ENCODE measurements around the gene C1orf226.

Gene C1orf226

DNA sequence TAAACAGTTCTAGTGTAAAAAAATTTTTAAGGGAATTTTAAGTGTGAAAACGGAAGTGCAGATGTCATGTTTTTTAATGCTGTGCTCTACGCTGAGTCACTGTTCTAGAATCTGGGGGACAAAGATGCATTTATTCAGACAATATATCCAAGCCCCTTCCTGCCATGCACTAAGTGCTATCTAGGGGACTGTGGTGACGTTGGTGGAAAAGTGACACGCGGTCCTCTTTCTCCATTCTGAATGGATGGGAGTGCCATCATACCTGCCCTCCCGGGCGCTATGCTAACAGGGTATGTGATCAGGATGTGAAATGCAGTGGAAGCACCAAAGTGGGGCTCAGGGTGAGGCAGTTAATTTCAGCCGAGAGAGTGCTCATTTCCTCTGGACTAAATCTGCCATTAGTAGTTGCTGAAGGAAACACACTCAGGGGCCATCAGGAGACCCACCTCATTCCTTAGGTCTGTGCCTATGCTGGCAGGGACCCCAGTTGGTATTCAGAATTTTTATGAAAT, 6.6 kb downstream of the C1orf226 start:
- DNase-seq (ENCODE audit: low read depth, low spot score), result no peak
- Histone ChIP-seq H3K4me3 (no peak overlapping the region), H3K27ac (peak overlapping the region; percentile 99), H3K9ac (ENCODE audit: insufficient read length) (no peak overlapping the region), H3K36me3 (ENCODE audit: insufficient read depth, low read length) (peaks cover 5% of the 10 kb centered on the region; the same call in 1 of the 2 replicates), H3K9me3 (ENCODE audit: low read depth, low read length) (no peaks in the 10 kb centered on the region)
- no peak for TF ChIP-seq FOXP2 (optimal IDR thresholded peaks at IDR 0.05; ENCODE audit: control extremely low read depth, extremely low read length, insufficient read depth)
- TF ChIP-seq EZH2 (IDR thresholded peaks at IDR 0.05), result no peak
- TF ChIP-seq POLR2AphosphoS5 (IDR thresholded peaks at IDR 0.05; ENCODE audit: borderline replicate concordance, low read depth, low read length), result no peak

DNA sequence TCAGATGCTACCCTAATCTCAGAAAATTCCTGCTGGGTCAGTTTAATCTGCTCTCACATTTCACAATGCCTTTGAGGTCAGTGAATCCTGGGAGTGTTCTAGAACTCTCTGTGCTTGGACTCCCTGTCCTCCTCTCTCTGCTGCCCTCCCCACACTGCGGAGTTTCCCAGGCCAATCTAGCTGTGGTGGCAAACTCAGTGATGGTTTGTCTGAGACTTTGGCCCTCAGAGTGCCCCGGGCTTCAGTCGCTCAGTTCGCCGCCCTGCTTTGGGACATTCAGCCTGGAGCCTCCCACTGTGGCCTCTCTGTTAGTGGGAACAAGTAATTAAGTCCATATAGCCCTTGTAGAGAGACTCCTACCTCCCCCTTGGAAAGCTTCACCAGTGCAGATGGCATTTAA, 7.1 kb downstream of the C1orf226 start:
- Histone ChIP-seq H3K36me3 (ENCODE audit: insufficient read depth, low read length) (peaks cover under 1% of the 10 kb centered on the region; the same call in 1 of the 2 replicates), H3K27ac (peak overlapping the region; percentile 99), H3K4me3 (no peak overlapping the region), H3K9me3 (ENCODE audit: low read depth, low read length) (no peaks in the 10 kb centered on the region), H3K9ac (ENCODE audit: insufficient read length) (no peak overlapping the region)
- DNase-seq (ENCODE audit: low read depth, low spot score), result no peak
- TF ChIP-seq EZH2 (IDR thresholded peaks at IDR 0.05) (no peak), POLR2AphosphoS5 (IDR thresholded peaks at IDR 0.05; ENCODE audit: borderline replicate concordance, low read depth, low read length) (no peak), FOXP2 (optimal IDR thresholded peaks at IDR 0.05; ENCODE audit: control extremely low read depth, extremely low read length, insufficient read depth) (no peak)

DNA sequence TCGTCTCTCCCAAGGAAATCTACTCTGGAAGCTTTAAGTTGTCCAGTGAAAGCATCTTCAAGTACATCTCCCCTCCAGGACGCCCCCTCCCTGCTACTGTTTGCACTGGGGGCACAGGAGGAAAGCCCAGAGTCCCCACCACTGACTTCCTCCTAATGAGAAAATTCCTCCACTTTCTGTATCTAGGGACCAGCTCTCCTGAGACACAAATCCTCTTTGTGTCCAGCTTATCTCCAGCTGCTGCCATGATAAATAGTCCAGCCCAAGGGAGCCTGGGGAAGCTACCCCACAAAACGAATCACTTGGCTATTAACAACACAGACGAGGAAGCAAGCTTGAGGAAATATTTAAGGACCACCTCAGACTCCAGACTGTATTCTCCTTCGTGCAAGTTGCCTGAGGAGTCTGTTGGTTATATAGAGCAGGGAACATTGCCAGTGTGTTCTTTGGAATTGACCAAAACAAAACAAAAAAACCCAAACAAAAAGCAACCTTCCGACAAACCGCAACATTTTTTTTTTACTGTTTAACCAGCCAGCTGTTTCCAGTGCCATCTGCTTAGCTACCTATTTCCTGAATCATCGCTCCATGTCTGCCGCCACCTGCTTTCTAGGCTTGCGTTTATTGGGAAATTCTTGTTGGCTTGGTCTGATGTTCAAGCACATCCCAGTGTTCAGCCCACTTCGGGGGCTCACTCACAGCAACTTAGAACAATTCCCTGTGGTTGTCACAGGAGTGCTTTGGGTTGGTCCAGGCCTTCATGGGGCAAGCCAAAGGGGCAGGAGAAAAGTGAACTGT, 7.7 kb downstream of the C1orf226 start:
- Histone ChIP-seq H3K27ac (peak overlapping the region; percentile 99), H3K9me3 (ENCODE audit: low read depth, low read length) (no peaks in the 10 kb centered on the region), H3K4me3 (no peak overlapping the region), H3K9ac (ENCODE audit: insufficient read length) (peak overlapping the region; percentile 13), H3K36me3 (ENCODE audit: insufficient read depth, low read length) (no peaks in the 10 kb centered on the region; the same call in 1 of the 2 replicates)
- no peak for DNase-seq (ENCODE audit: low read depth, low spot score)
- TF ChIP-seq POLR2AphosphoS5 (IDR thresholded peaks at IDR 0.05; ENCODE audit: borderline replicate concordance, low read depth, low read length), result no peak
- no peak for TF ChIP-seq FOXP2 (optimal IDR thresholded peaks at IDR 0.05; ENCODE audit: control extremely low read depth, extremely low read length, insufficient read depth)
- no peak for TF ChIP-seq EZH2 (IDR thresholded peaks at IDR 0.05)

DNA sequence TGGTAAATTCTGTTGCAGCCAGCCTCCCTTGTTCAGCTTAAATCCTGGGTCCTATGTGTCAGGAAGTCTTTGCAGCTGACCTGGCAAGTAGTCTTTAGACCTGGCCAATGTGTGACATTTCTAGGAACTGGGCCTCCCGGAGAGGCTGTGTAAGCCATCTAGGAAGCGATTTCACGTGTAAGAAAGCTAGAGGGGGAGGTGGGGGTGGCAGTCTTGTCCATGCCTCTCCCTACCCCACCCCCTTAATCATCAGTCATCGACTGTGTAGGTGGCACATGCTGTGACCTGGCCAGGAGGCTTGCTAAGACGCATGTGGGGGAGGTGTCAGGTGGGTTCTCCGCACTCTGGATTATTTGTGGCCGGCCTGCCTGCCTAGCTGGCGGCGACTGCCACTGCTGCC, 8.4 kb downstream of the C1orf226 start:
- no peaks in the 10 kb centered on the region for H3K9me3 ChIP-seq (ENCODE audit: low read depth, low read length)
- H3K36me3 ChIP-seq (ENCODE audit: insufficient read depth, low read length), result no peaks in the 10 kb centered on the region; the same call in 1 of the 2 replicates
- TF ChIP-seq EZH2 (IDR thresholded peaks at IDR 0.05) (no peak), POLR2AphosphoS5 (IDR thresholded peaks at IDR 0.05; ENCODE audit: borderline replicate concordance, low read depth, low read length) (no peak), FOXP2 (optimal IDR thresholded peaks at IDR 0.05; ENCODE audit: control extremely low read depth, extremely low read length, insufficient read depth) (no peak)
- H3K9ac ChIP-seq (ENCODE audit: insufficient read length), result no peak overlapping the region
- H3K27ac ChIP-seq, result peak overlapping the region; percentile 99
- no peak overlapping the region for H3K4me3 ChIP-seq
- no peak for DNase-seq (ENCODE audit: low read depth, low spot score)

DNA sequence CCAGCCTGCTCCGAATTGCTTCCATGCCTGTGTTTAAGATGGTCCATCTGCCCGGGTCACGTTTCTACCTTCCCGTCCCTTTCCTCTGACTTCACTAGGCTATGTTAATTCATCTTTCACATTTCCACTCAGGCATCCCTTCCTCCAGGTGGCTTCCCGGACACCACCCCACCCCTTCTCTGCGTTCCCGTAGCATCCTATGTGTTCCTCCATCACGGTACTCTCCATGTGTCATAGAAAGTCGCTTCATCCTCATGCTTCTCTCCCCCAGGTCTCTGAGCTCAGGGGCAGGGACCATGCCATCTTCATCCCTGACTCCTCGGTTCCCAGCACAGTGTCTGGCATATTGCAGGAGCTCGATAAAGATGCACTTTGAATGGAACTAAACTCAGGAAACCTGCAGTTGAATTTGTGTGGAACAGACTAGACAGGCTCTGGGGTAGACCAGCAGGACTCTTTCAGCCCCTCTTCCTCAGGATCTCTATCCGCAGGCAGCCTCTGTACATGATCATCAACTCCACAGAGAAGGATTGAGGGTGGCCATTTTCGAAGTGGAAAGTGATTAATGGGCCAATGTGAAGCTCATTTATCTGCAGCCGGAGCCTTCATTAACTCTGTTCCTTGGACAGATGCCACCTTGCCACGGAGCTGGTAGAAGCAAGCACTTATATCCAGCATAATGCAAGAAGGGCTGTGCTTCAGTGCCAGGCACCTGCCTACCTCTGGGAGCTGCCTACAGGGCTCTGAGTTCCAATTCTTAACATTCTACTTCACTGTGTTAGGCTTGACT, 9.1 kb downstream of the C1orf226 start:
- Histone ChIP-seq H3K4me3 (no peak overlapping the region), H3K36me3 (ENCODE audit: insufficient read depth, low read length) (no peaks in the 10 kb centered on the region; the same call in 1 of the 2 replicates), H3K27ac (peak overlapping the region; percentile 99), H3K9ac (ENCODE audit: insufficient read length) (peak overlapping the region; percentile 82), H3K9me3 (ENCODE audit: low read depth, low read length) (no peaks in the 10 kb centered on the region)
- TF ChIP-seq POLR2AphosphoS5 (IDR thresholded peaks at IDR 0.05; ENCODE audit: borderline replicate concordance, low read depth, low read length), result no peak
- no peak for TF ChIP-seq EZH2 (IDR thresholded peaks at IDR 0.05)
- TF ChIP-seq FOXP2 (optimal IDR thresholded peaks at IDR 0.05; ENCODE audit: control extremely low read depth, extremely low read length, insufficient read depth), result no peak
- DNase-seq (ENCODE audit: low read depth, low spot score), result no peak

DNA sequence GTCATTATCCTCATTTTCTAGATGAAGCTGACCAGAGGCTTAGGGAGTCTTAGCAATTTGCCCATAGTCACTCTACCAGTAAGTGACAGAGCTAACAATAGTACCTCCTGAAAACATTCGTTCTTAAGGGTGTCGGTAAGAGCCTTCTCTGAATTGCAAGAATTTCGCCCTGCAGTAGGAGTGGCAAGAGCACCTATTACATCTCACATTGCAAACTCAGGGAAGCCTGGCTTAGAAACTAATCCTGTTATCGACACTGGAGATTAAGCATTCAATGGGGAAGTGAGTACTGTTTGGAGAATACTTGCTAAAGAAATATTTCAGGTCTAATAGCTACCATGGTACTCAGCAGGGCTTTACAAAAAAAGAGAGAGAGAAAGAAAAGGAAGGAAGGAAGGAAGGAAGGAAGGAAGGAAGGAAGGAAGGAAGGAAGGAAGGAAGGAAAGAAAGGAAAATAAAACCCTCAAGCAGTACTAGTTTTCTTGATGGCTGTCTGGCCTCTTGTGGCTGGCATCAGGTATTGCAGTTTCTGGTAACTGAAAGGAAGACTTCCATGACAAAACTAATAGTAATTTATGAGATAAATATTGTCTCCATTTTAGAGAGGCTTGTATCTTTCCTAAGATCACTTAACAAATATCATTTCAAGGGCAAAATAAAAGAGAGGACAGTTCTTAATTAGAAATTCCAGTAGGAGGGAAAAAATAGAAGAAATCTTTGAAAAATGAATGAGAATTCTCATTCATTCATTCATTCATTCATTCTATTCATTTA, 10.4 kb downstream of the C1orf226 start:
- H3K9me3 ChIP-seq (ENCODE audit: low read depth, low read length), result no peaks in the 10 kb centered on the region
- TF ChIP-seq POLR2AphosphoS5 (IDR thresholded peaks at IDR 0.05; ENCODE audit: borderline replicate concordance, low read depth, low read length) (peak; percentile 70), FOXP2 (optimal IDR thresholded peaks at IDR 0.05; ENCODE audit: control extremely low read depth, extremely low read length, insufficient read depth) (peak; percentile 52), EZH2 (IDR thresholded peaks at IDR 0.05) (no peak)
- peak overlapping the region; percentile 99 for H3K27ac ChIP-seq
- peak; percentile 98 for DNase-seq (ENCODE audit: low read depth, low spot score)
- peak overlapping the region; percentile 91 for H3K9ac ChIP-seq (ENCODE audit: insufficient read length)
- no peaks in the 10 kb centered on the region for H3K36me3 ChIP-seq (ENCODE audit: insufficient read depth, low read length)
- peak overlapping the region; percentile 60 for H3K4me3 ChIP-seq

DNA sequence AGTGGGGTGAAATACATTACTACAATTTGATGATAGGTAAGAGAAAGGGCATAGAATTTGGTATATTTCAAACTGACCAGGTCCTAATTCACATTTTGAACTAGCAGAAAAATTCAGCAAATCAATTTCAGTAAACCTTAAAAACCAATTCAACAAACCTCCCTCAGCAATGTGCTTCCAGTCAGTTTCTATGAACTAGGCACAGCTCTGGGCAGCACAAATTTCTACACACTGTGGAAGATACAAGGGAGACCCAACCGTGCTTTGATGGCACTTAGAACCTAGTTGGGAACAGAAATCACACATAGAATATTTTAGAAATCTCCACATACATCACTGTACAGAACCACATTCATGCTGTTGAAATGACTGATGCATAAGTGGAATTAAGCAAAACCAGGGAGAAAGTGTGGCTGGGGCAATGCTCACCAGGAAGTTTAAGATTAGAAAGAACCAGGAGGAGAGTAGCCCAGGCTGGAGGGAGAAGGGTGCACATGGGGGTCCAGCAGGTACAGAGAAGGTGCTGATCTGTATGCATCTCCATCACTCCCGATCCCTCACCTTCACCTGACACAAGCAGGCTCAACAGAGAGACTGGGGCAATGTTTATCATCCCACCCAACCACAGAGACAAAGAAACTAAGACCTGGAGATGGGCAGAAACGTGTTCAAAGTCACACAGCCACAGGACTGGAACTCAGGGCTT, 14.8 kb downstream of the C1orf226 start:
- H3K36me3 ChIP-seq (ENCODE audit: insufficient read depth, low read length), result no peaks in the 10 kb centered on the region
- H3K4me3 ChIP-seq, result no peak overlapping the region
- no peak overlapping the region for H3K9ac ChIP-seq (ENCODE audit: insufficient read length)
- no peak for TF ChIP-seq EZH2 (IDR thresholded peaks at IDR 0.05)
- TF ChIP-seq FOXP2 (optimal IDR thresholded peaks at IDR 0.05; ENCODE audit: control extremely low read depth, extremely low read length, insufficient read depth), result no peak
- no peak for TF ChIP-seq POLR2AphosphoS5 (IDR thresholded peaks at IDR 0.05; ENCODE audit: borderline replicate concordance, low read depth, low read length)
- DNase-seq (ENCODE audit: low read depth, low spot score), result no peak
- H3K27ac ChIP-seq, result peak overlapping the region; percentile 69
- no peaks in the 10 kb centered on the region for H3K9me3 ChIP-seq (ENCODE audit: low read depth, low read length)

Data from SK-N-MC (cell line).